GM21367 (cell line): ENCODE data around the gene ZDHHC11B.
A peak's percentile ranks its signal among the peaks of the same experiment; 100 is the strongest.
"Not testable (repeated sequence)": the region's sequence is repeated elsewhere in the genome, so short reads cannot be mapped to it uniquely, and the experiment has no call there.

ENCODE experiments used
- ATAC-seq: cut with Tn5 transposase; IDR thresholded peaks from one replicate; pipeline ENCODE4 v1.9.1; 2021; ENCODE audit not compliant: unreplicated experiment

ZDHHC11B gene

GRCh38 chr5:727087-727486 is 57.4 kb downstream of the ZDHHC11B start:
- ATAC-seq, result not testable (repeated sequence)

GRCh38 chr5:723865-724264 is 60.7 kb downstream of the ZDHHC11B start:
- not testable (repeated sequence) for ATAC-seq

- not testable (repeated sequence) for ATAC-seq
These were observed 61.2 kb downstream of the ZDHHC11B start for GRCh38 chr5:723309-723708.

GRCh38 chr5:719379-719778 is 65.2 kb downstream of the ZDHHC11B start:
- not testable (repeated sequence) for ATAC-seq

- no peak for ATAC-seq
These were observed 67.4 kb downstream of the ZDHHC11B start for GRCh38 chr5:717143-717542.

- not testable (repeated sequence) for ATAC-seq
These were observed 67.8 kb downstream of the ZDHHC11B start for GRCh38 chr5:716740-717139.

GRCh38 chr5:715636-716035 is 68.9 kb downstream of the ZDHHC11B start:
- not testable (repeated sequence) for ATAC-seq

- not testable (repeated sequence) for ATAC-seq
These were observed 70.1 kb downstream of the ZDHHC11B start for GRCh38 chr5:714215-715118.

GRCh38 chr5:713686-714085 is 70.8 kb downstream of the ZDHHC11B start:
- not testable (repeated sequence) for ATAC-seq

GRCh38 chr5:708848-709517 is 75.5 kb downstream of the ZDHHC11B start:
- ATAC-seq, result not testable (repeated sequence)

- ATAC-seq, result not testable (repeated sequence)
These were observed 76.2 kb downstream of the ZDHHC11B start for GRCh38 chr5:708374-708773.

- ATAC-seq, result not testable (repeated sequence)
These were observed 78.4 kb downstream of the ZDHHC11B start for GRCh38 chr5:706127-706526.

- not testable (repeated sequence) for ATAC-seq
These were observed 87.5 kb downstream of the ZDHHC11B start for GRCh38 chr5:696753-697702.

- ATAC-seq, result not testable (repeated sequence)
These were observed 88.3 kb downstream of the ZDHHC11B start for GRCh38 chr5:696191-696590.

- ATAC-seq, result not testable (repeated sequence)
These were observed 89.1 kb downstream of the ZDHHC11B start for GRCh38 chr5:695475-695874.

- ATAC-seq, result not testable (repeated sequence)
These were observed 90.5 kb downstream of the ZDHHC11B start for GRCh38 chr5:694042-694431.

GRCh38 chr5:693271-694041 is 91.1 kb downstream of the ZDHHC11B start, which contains the start of gene TPPP:
Gene TPPP (minus strand): TSS chr5:693352. CDS start chr5:678060, 15,292 bp downstream.
- peak; percentile 47 for ATAC-seq

- not testable (repeated sequence) for ATAC-seq
These were observed 91.9 kb downstream of the ZDHHC11B start for GRCh38 chr5:692529-693041.

GRCh38 chr5:691817-692528 is 92.6 kb downstream of the ZDHHC11B start:
- no peak for ATAC-seq
